HG03565 (cell line): ENCODE data around the gene EXOC3.
"Not testable (repeated sequence)": the region's sequence is repeated elsewhere in the genome, so short reads cannot be mapped to it uniquely, and the experiment has no call there.

Source experiments
- ATAC-seq: cut with Tn5 transposase; IDR thresholded peaks from one replicate; pipeline ENCODE4 v1.9.1; 2021; ENCODE audit warnings: mild to moderate bottlenecking, moderate library complexity; ENCODE audit not compliant: unreplicated experiment

Gene EXOC3

DNA sequence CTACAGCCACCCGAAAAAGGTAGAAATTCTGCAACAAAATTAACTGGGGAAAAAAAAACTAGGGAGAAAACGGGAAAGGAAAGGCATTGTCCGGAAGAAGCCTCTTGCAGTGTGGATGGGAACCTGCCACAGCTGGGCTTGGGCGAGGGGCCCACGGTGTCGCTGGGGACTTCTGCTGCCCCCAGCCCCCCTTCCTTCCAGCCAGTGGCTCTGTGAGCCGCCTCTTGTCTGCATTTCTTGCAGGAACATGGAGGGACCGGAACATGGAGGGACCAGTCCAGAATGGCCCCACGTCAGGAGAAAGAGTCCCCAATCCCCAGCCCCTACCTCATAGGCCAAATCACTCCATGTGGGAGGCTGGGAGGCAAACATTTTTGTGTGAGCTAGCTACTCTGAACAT is 36.9 kb upstream of the EXOC3 start:
- no peak for ATAC-seq

DNA sequence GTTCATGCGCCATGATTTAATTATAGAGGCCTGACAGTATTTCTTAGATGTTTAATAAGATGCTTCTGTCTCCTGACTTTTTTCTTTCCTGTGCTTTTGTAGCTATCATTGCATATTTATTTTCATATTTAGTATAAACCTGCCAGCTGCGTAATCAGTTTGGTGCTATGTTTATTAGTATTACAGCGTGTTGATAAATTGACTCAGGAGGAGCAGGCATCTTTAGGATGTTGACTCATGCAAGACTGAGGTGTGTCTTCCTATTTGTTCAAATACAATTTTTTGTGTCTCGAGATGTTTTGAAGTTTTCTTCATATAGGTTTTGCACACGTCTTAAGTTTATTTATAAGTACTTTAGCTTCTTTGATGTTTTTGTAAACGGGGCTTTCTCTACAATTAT is 35.9 kb upstream of the EXOC3 start:
- ATAC-seq: no peak

DNA sequence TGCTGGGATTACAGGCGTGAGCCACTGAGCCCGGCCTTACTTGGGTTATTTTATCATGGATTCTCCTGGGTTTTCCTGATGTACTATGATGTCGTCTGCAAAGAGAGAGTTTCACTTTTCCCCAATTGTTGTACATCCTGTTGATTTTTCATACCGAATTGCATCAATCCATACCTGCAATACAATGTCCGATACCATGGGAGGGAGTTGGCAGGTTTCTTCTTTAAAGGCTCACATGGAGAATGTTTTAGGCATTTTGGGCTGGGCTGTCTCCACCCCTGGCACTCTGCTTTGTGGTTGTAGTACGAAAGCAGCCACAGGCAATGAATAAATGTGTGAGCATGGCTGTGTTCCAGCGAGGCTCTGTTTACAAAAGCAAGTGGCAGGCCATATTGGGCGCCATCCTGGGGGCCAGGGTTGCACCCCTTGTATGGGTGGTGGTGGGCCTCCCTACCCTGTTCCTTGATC is 35.1 kb upstream of the EXOC3 start:
- ATAC-seq: no peak

DNA sequence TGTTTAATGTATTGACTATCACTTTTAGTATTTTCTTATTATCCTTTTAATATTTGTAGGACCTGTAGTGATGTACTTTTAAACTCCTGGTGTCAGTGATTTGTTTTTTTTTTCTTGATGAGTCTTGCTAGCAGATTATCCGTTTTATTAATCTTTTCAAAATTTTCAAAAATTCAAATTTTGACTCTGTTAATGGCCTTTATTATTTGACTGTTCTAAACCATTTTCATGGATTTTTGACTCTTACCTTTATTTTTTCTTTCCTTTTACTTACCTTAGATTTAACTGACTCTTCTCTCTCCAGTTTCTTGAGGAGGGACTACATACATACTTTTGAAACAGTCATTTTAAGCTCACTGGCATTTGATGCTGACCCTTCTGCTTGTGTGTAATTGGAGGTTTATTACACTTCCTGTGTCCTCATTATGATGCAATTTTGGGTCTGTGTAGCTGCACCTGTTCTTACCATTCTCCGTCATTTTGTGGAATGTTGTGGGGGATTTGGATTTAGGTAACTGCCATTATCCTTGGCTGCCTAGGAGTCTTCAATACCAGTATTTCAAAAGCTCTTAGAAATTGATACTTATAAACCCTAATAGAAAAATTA is 32.0 kb upstream of the EXOC3 start:
- no peak for ATAC-seq

DNA sequence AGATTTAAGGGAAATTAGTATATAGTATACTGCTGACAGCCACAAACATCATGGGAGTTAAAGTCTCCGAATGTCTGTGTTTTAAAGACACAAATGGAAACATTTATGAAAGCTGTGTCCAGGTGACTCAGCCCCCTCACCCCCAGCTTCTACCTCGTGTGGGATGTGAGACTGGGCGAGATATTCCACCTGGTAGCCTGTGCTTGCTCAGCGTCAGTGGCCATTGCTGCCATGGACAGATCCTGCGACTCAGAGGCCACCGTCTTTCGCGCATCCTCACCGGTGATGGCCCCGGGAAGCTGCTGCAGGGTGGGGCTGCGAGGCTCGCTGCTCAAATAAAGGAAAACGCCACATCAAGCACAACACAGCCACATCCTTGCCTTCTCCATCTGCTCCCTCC is 31.2 kb upstream of the EXOC3 start:
- no peak for ATAC-seq

DNA sequence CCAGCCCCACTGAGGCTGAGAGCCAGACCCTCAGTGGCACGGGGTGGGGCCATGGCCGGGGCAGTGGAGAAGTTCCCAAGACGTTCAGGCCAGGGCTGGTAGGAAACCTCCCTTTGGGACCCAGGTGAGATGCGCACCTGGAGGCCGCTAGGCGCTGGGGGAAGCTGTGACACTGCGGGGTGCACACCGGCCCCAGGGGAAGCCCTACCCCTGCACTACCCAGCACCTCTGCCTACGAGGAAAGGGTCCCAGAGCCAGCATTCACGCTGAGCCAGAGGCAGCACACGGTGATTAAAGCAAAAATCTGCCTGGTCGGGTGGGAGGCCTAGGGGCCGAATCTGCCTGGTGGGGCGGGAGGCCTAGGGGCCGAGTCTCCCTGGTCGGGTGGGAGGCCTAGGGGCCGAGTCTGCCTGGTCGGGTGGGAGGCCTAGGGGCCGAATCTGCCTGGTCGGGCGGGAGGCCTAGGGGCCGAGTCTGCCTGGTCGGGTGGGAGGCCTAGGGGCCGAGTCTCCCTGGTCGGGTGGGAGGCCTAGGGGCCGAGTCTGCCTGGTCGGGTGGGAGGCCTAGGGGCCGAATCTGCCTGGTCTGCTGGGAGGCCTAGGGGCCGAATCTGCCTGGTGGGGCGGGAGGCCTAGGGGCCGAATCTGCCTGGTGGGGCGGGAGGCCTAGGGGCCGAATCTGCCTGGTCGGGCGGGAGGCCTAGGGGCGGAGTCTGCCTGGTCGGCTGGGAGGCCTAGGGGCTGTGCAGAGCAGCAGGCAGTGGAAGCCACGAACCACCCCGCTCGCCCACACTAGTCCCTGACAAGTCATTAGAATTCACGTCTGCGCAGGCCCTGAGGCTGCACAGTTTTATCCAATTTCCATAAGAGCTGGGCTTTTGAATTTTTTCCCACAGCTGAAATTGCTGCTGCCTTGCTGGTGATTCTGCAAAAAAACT is 27.7 kb upstream of the EXOC3 start:
- not testable (repeated sequence) for ATAC-seq

DNA sequence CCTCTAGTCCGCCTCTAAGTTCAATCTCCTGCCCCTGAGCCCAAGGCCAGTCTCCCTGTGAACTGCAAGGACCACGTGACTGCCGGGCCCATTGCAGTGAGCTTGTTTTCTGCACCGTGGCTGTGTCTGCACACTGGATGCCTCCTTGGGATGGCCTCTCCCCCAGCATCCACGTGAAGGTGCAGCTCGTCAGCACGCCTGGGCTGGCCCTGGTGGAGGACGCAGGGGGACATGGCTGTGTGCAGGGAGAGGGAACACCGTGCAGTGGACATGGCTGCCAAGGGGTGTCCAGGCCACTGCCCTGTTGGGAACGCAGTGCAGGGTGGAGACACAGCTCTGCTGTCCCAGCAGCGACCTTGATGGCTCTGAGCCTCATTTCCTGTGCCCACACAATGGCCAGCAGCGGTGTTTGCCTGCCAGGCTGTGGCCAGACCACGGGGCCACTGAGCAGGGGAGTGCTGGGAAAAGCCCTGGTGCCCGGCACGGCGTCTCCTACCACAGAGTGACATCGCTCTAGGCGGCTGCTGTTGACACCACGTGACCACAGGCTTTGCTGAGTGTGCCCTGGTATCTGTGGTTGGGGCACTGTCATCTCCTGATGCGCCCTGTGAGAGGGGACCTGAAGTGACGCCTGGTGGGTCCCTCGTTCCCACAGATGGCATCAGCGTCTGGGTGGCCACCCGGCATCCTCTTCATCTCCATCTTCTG is 26.9 kb upstream of the EXOC3 start:
- no peak for ATAC-seq

DNA sequence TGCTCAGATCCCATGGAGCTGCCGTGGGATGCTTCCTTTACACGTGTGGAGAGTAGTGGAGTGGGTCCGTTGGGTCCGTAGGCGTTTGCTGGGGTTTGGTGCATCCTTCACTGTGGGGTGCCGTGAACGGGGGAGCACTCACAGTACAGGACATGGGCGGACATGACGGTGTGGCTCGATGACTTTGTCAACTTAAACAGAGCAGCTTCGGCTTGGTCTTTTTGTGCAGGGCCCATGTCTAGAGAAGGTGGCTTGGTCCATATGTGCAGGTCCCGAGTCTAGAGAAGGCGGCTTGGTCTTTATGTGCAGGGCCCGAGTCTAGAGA is 26.4 kb upstream of the EXOC3 start:
- ATAC-seq: no peak

DNA sequence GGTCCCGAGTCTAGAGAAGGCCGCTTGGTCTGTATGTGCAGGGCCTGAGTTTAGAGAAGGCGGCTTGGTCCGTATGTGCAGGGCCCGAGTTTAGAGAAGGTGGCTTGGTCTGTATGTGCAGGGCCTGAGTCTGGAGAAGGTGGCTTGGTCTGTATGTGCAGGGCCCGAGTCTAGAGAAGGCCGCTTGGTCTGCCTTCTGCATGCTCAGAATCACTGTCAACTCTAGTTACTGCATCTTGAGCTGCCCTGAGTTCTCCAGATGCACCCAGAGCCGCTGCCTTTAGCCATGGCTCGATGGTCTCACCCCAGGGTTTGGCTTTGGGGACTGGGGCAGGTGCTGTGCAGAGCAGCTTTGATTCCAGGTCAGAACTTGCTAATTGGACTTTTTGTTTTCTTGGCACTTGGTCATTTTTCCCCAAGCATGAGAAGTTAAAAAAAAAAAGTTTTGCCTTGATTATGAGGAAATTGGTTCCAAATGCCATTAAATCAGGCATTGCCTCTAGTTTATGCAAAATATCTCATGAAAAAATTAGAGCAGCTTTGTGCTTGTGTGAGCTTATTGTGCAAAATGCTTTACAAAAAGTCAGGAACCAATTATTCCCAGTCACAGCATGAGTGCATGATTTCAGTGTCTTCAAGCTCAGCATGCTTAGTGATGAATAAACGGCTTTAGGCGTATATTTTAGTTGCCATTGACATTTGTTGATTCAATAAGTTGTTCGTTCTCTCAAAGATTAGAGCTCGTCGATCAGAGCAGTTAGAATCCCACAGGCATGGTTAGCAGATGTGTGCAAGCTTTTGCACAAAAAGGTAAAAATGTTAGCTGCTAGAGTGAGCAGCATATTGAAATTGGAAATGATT is 25.4 kb upstream of the EXOC3 start:
- no peak for ATAC-seq

DNA sequence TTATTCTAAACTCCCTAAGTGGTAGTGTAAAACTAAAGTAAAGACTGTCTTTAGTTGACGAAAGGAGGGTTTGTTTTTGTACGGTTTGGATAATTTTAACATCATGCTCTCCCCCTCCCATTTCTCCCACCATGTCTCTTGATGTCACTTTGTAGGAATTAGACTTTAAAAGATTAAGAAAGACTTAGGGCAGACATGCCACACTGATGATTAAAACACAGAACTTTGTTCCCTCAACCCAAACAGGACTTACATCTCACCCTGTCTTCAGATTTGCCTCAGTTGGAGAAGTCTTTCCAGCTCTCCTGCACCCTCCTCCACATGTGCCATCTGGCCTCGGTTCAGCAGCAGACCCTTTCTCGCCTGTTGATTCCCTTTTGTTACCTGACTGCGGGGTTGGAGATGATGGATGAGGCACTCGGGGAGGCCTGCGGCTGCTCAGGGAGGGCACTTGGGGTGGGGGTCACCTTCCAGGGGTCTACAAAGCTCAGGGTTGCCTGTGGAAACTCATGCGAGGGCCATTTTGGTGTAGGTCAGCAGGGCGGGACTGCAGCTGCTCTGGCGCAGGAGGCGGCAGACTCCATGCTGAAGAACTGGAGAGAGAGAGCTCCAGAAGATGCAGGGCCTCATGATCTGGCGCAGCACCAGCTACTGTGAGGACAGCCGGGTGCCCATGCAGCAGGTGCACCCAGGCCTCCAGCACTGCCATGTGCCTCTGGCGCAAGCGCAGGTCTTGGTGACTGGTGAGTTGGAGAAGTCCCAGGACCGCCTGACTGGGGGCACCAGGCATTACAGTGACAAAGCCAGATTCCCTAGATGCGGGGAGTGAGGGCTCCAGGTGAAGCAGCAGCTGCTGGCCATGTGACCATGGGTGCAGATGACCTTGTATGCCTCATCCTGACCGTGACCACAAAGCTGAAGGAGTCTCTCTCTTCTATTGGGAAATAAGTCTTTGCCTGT is 24.5 kb upstream of the EXOC3 start:
- ATAC-seq: no peak

DNA sequence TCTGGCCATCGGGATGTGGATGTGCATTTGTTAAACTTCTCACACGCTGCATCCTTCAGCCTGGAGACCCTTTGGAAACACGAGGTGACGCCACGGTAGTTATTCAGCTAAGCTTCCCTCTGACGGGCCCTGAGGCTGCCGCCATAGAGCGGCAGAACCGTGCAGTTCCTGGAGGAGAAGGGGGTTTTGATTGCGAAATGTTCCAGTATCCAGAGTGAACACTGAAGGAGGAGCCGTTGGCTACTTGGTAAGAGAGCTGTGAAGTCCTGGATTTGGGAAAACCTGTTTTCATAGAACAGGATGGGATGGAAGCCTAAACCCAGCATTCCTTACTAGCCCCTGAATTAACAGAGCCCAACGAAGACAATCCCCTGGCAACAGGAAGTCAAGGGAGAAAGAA is 23.0 kb upstream of the EXOC3 start:
- ATAC-seq: no peak

DNA sequence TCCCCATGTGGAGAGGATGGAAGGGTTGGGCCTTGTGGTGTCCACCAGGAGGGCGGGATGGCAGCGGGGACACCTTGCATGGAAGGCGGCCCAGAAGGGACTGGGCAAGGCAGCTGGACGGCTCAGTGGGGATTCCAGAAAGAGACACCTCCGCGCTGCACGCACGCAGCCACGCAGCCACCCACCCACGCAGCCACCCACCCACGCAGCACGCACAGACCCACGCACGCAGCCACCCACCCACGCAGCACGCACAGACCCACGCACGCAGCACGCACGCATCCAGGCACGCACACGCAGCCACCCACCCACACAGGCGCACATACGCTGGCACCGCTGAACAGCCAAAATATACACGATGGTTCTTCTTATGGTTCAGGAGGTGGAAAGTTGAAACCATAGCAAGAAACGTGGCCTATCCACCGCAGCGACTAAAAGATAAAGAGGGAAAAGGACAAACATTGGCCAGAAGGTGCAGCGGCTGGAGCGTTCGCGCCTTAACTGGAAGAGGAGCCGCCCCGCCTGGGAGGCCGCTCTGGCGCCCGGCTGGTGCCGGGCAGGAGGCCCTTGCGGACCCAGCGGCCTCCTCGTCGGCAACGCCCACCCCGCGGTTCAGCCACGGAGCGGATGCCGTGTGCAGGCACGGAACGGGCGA is 22.2 kb upstream of the EXOC3 start:
- ATAC-seq: no peak

DNA sequence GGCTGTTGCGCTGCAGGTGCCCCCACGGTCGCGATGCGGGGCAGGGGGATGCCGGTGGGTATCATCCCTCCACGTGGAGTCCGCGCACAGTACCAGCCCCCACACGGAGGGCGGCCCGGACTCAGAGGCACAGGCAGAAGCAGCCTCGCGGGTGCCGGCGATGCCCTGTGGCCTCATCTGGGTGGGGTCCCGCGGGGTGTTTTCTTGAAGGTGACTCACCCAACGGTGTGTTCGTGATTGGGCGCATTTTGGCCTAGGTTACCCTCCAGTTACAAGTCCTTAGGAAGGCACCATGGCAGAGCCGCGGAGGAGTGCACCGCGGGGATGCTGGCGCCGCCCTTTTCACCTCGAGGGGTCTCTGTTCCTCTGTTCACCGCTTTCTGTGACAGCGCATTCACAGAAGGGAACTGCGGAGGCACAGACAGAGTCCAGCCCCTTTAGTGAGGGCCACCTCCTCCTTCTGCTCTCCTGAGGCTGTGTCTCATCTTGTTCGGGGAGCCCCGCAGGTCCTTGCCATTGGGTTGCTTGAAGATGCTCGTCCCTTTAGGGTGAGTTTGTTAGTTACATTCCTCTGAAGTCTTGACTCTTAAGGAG is 21.6 kb upstream of the EXOC3 start:
- ATAC-seq: no peak

DNA sequence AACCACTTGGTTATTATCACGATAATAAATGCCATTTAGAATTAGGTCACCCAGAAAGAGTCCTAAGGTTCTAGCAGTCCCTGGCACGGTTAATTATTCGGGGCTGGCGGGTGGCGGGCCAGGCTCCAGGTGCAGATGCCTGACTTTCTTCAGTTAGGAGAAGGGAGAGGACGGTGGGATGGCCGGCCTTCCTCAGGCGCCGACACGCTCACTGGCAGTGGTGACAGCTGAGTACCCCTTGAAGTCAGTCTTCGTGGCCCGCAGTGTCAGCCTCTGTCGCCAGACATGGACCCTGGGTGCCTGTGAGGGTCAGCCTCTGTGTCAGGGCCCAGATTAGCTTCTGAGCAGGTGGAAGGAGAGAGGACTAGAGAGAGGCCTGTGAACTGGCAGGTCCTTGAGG is 21.1 kb upstream of the EXOC3 start:
- no peak for ATAC-seq

DNA sequence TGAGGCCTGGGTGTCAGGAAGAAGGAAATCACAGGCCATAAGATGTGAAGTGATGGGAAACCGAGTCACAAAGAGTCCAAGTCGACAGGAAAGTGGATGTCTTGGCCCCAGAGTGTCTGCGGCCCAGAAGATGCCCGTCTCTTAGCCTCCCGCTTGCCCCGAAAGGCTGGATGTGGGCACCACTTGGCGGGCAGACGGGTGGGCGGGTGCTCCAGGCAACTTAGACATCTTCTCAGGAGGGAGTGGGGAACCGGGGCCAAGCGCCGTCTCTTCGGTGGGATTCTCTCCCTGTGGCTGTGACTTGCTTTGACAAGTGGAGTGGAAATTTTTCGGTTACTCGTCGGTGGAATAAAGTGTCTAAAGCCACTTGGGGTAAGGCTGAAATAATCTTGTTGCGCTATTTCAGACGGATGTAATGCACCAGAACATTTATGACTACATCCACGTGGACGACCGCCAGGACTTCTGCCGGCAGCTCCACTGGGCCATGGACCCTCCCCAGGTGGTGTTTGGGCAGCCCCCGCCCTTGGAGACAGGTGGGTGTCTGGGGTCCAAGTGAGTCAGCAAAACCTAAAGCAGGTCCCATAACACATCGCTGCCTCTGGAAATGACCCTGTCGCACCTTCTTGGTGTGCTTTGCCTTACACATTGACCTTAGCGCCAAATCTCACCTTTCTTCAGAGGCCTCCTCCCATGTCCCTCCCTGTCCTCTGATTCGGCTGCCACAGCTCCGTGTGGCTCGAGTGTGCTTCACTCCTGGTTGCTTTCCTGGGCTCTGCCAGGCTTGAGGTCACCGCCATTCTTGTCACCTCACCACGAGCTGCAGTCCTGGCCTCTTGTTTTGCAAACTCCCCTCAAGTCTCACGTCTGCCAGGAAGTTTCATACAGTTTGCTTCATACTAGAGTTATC is 20.4 kb upstream of the EXOC3 start:
- ATAC-seq: no peak

DNA sequence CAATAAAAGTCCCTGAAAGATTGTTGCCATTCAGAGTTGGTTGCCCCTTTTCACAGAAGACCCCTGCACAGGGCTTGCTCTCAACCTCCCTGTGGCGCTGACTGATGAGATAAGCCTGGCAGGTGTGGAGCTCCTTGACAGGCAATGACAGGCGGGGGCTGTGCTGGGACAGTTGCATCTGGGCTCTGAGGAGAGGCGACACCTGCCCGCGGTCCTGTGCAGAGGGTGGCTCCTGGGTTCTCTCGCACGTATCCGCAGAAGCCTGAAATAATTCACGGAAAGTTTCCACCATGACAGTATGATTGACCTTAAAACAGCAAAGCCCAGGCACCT is 19.8 kb upstream of the EXOC3 start:
- no peak for ATAC-seq

DNA sequence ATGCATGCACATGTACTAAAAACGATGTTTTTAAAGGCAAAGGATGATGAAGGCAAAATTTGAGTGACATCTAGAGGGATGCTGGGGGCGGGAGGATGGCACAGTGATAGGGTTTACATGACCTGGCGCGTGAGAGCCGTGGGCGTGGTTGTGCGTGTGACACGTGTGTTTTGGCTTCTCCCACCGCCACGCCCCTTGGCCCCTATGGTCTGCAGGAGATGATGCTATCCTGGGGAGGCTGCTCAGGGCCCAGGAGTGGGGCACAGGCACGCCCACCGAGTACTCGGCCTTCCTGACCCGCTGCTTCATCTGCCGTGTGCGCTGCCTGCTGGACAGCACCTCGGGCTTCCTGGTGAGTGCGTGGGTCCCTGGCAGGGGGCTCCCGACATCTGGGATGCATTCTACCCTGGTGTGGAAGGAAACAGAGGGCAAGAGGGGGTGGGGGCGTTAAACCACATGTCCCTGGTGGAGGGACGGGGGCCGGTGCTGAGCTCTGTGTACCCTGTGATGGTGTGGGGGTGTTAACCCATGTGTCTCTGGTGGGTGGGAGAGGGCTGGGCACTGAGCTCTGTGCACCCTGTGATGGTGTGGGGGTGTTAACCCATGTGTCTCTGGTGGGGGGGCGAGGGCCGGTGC is 19.2 kb upstream of the EXOC3 start:
- no peak for ATAC-seq
